ENCODE data around the gene ZNF609. TPM values are rescaled to one million over a fixed set of nuclear protein-coding genes. Genes with fewer than 3 reads are reported as not detected.

Gene ZNF609
- total RNA-seq, 1 donor from 2014 or later, result 22.4 TPM

DNA sequence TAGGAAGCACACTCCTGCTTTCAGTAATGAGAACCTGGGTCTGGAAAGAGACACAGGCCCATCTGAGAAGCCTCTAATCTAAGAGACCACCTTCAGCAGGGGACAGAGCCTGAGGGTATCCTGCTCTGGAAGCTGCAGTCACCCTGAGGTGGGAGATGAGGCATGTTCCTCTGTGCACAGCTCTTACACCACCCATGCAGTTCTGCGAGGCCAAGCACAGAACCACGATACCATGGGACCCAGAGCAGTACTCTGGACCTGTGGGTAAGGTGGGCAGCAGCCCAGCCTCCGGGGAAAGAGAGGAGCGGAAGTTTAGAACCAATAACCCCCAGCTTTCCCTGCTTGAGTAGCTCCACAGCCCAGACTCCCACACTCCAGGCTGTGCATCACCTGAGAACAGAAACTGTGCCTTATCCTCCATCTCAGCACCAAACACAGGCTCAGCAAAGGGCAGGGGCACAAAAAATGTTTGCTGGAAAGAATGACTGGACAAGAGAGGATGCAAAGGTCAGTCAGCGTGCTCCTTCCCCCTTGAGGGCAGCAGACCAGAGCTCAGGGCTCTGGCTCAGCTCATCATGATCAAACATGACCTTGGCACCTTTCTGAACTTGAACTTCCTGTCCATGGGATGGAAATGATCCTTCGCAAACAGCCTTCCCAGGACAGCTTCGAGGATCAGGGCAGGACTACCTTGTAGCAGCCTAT lies 271.9 kb downstream of the ZNF609 start:
- DNase-seq, result no peak

Small RNA genes within 50 kb of the gene (small RNA-seq; reads per million reads assigned to genes)
- gene AC100830.2 (ENCODE audit: low replicate concordance), result not detected
- not detected for gene RF00019 (ENCODE audit: low replicate concordance)
- not detected for gene RNU6-549P (ENCODE audit: low replicate concordance)

Other genes with a start within 250 kb of the ZNF609 start
- 32.5 TPM for gene CSNK1G1, start 104.4 kb upstream of the ZNF609 start, total RNA-seq
- gene PCLAF, start 79.1 kb upstream of the ZNF609 start, total RNA-seq, result 21.2 TPM
- gene TRIP4, start 72.7 kb upstream of the ZNF609 start, total RNA-seq, result 15.5 TPM